ENCODE measurements around the gene DMAC2L. TPM values are rescaled to one million over a fixed set of nuclear protein-coding genes. Genes with fewer than 3 reads are reported as not detected.

The DMAC2L gene
- total and polyA plus RNA-seq, 10 of the 15 experiments (the other 5 are each of a cell fraction or from before 2014, with no cell fraction given), result 9.5 to 76.3 (median 28.2) TPM

GRCh38 chr14:50310445-50310844 lies 1.7 kb upstream of the DMAC2L start:
- ChIA-PET POLR2A (interaction anchor here (0.7 to 1.9 kb wide), 8 partner anchors 9 to 484 kb away, joined by 3 to 6 read pairs (median 4); no protein-coding TSS in a partner anchor), SMC1A (ENCODE audit: uncharacterized antibody, unreplicated experiment) (interaction anchor here (1.1 to 3.4 kb wide), 4 partner anchors 11 to 448 kb away, joined by 3 to 19 read pairs (median 4); no protein-coding TSS in a partner anchor), CTCF (interaction anchor here (0.6 to 3.2 kb wide), 6 partner anchors 9 to 467 kb away, joined by 3 to 39 read pairs (median 5); no protein-coding TSS in a partner anchor), RAD21 (ENCODE audit: unreplicated experiment) (no interaction called here)
- DNase-seq (ENCODE audit: low read depth, low spot score) (no peak), FAIRE-seq (no peak), ATAC-seq (no peak)
- in situ Hi-C loops (cut with MboI) (no loop called here), intact Hi-C loops (cut with micrococcal nuclease; ENCODE audit: unreplicated experiment) (loop anchor here (5.0 to 10.0 kb wide), 2 partner anchors 448 to 514 kb away; no protein-coding TSS in a partner anchor)
- Histone ChIP-seq H3K4me1 (ENCODE audit: control insufficient read depth, insufficient read depth, low read length) (peaks cover 4% of the 10 kb centered on the region; the same call in 1 of the 2 replicates), H4K20me1 (ENCODE audit: control insufficient read depth, insufficient read depth) (no peaks in the 10 kb centered on the region), H2AFZ (ENCODE audit: control insufficient read depth, low read depth, low read length) (no peak overlapping the region), H3K27me3 (replicated peaks in 1 of 2; ENCODE audit: control insufficient read depth in 2 of 2, insufficient read depth in 2 of 2, low read length in 1 of 2) (no peaks in the 10 kb centered on the region), H3K9me3 (replicated peaks; ENCODE audit: control insufficient read depth, insufficient read depth, low read length) (peaks cover 6% of the 10 kb centered on the region; the same call in 1 of the 3 replicates), H3K79me2 (ENCODE audit: control insufficient read depth, insufficient read depth, low read length) (peaks cover 32% of the 10 kb centered on the region), H3K4me2 (ENCODE audit: control insufficient read depth, insufficient read depth) (no peak overlapping the region), H3K4me3 (no peak overlapping the region; the same call in 1 of the 2 replicates), H3K36me3 (ENCODE audit: control insufficient read depth in 2 of 2, insufficient read depth in 2 of 2, low read length in 1 of 2) (no peaks in the 10 kb centered on the region), H3K27ac (ENCODE audit: control insufficient read depth, insufficient read depth) (no peak overlapping the region), H3K9ac (ENCODE audit: control insufficient read depth, insufficient read depth, low read length) (no peak overlapping the region)
- WGBS (ENCODE audit: insufficient coverage, insufficient replicate concordance, low lambda C conversion rate, missing lambda C conversion rate), result 78% methylated on average over 4 of the region's 4 CpGs
- BruUV-seq (replicated peaks), result no TSS peak
- TF ChIP-seq PML (IDR thresholded peaks at IDR 0.05; ENCODE audit: low read length) (no peak), TAF1 (IDR thresholded peaks at IDR 0.05; ENCODE audit: borderline replicate concordance, low read depth, low read length) (no peak), USF2 (IDR thresholded peaks at IDR 0.05; ENCODE audit: borderline replicate concordance, low read depth, low read length) (no peak), MEF2B (IDR thresholded peaks at IDR 0.05; ENCODE audit: partially characterized antibody, poor library complexity, severe bottlenecking) (no peak), FOXM1 (IDR thresholded peaks at IDR 0.05; ENCODE audit: low read depth, low read length) (no peak), POLR2AphosphoS5 (IDR thresholded peaks at IDR 0.05; ENCODE audit: low read length) (no peak), ESRRA (IDR thresholded peaks at IDR 0.05; ENCODE audit: low read length) (no peak), YBX1 (IDR thresholded peaks at IDR 0.05) (no peak), ZNF622 (IDR thresholded peaks at IDR 0.05) (no peak), SUPT20H (IDR thresholded peaks at IDR 0.05; ENCODE audit: borderline replicate concordance, control insufficient read depth, low read depth, low read length) (no peak), PBX3 (IDR thresholded peaks at IDR 0.05; ENCODE audit: insufficient replicate concordance, low read depth, low read length) (no peak), ZNF207 (IDR thresholded peaks at IDR 0.05; ENCODE audit: borderline replicate concordance) (no peak), ASH2L (IDR thresholded peaks at IDR 0.05; ENCODE audit: borderline replicate concordance, low read depth) (no peak), SKIL (IDR thresholded peaks at IDR 0.05; ENCODE audit: low read depth, poor library complexity, severe bottlenecking) (no peak), POLR2AphosphoS2 (IDR thresholded peaks at IDR 0.05; ENCODE audit: low read depth, low read length) (no peak)
